Hepatocyte (in vitro differentiated cells): ENCODE measurements around the gene SNCA.

ENCODE experiments used
- CTCF ChIP-seq: fragments of 200-600 bp; sonication (generic); IDR thresholded peaks from 2 replicates; pipeline ENCODE4 v1.5.1; 2016; ENCODE audit warnings: antibody characterized with exemption, mild to moderate bottlenecking; ENCODE audit not compliant: poor library complexity
- EZH2 ChIP-seq: fragments of 200-600 bp; sonication (generic); IDR thresholded peaks from 2 replicates; pipeline ENCODE4 v1.6.1; 2016; ENCODE audit warnings: antibody characterized with exemption, mild to moderate bottlenecking, borderline replicate concordance

- TF ChIP-seq CTCF (no peak), EZH2 (no peak)
Measured at GRCh38 chr4:89727238-89727637, 109.7 kb downstream of the SNCA start.
